ENCODE measurements around the gene MMP20. TPM values are rescaled to one million over a fixed set of nuclear protein-coding genes. Genes with fewer than 3 reads are reported as not detected.

MMP20 gene
- total and polyA plus RNA-seq, 2 of the 13 experiments (the other 11 are each of a cell fraction or from before 2014, with no cell fraction given), result 0.05 TPM; not detected in 1

- TF ChIP-seq SKIL (CRISPR knock-in tag; IDR thresholded peaks at IDR 0.05; ENCODE audit: borderline replicate concordance) (no peak), TEF (CRISPR knock-in tag; IDR thresholded peaks at IDR 0.05) (no peak), ZNF292 (CRISPR knock-in tag; IDR thresholded peaks at IDR 0.05; ENCODE audit: borderline replicate concordance, low read depth) (peak; percentile 63; the same call in 1 of the 2 replicates), ZBTB38 (CRISPR knock-in tag; IDR thresholded peaks at IDR 0.05) (no peak), IRF9 (CRISPR knock-in tag; IDR thresholded peaks at IDR 0.05; ENCODE audit: borderline replicate concordance) (no peak), PBX3 (CRISPR knock-in tag; IDR thresholded peaks at IDR 0.05; ENCODE audit: borderline replicate concordance) (no peak), KMT2A (CRISPR knock-in tag; IDR thresholded peaks at IDR 0.05) (no peak), SP2 (CRISPR knock-in tag; IDR thresholded peaks at IDR 0.05) (no peak), MED1 (CRISPR knock-in tag; IDR thresholded peaks at IDR 0.05) (peak; percentile 58), ZMAT3 (CRISPR knock-in tag; conservative IDR thresholded peaks at IDR 0.05) (no peak), YEATS4 (CRISPR knock-in tag; IDR thresholded peaks at IDR 0.05; ENCODE audit: borderline replicate concordance) (no peak), POGK (CRISPR knock-in tag; conservative IDR thresholded peaks at IDR 0.05) (0 out of 2 replicates have a peak, but pooled peaks have one; percentile 21), THAP11 (CRISPR knock-in tag; IDR thresholded peaks at IDR 0.05) (no peak), HDAC6 (IDR thresholded peaks at IDR 0.05; ENCODE audit: low read depth, low read length) (no peak), CEBPZ (IDR thresholded peaks at IDR 0.05; ENCODE audit: low read length) (no peak), ATF5 (CRISPR knock-in tag; IDR thresholded peaks at IDR 0.05; ENCODE audit: low read depth) (no peak)
Observed at GRCh38 chr11:102615077-102615893, 9.8 kb downstream of the MMP20 start (continued).

Measured in HepG2 (cell line).